ENCODE measurements around the gene MED12. TPM values are rescaled to one million over a fixed set of nuclear protein-coding genes. Genes with fewer than 3 reads are reported as not detected.

The MED12 gene
- total RNA-seq, 3 donors from 2014 or later = 32.1 to 34.7 (median 33.9) TPM

DNA sequence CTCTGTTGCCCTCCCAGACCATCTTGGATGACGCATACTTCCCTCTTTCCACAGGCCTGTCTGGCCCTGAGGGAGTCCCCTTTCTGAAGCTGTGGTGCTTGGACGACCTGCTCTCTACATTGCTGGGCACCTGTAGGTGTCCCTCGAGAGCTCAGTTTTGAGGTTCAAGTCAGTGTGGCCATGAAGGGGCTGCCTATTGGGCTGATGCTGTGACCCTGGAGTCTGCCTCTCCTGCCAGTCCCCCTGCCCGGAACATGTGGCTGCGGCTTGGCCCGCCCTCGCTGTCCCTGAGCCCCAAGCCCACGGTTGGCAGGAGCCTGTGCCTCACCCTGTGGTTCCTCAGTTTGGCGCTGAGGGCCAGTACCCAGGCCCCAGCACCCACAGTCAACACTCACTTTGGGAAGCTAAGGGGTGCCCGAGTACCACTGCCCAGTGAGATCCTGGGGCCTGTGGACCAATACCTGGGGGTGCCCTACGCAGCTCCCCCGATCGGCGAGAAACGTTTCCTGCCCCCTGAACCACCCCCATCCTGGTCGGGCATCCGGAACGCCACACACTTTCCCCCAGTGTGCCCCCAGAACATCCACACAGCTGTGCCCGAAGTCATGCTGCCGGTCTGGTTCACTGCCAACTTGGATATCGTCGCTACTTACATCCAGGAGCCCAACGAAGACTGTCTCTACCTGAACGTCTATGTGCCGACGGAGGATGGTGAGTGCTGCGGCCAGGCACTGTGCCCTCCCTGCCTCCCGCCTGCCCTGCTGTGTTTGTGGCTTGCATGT is 29.3 kb downstream of the MED12 start:
- intact Hi-C loops (cut with DNase I; ENCODE audit: low total_unique reads) = no loop called here
- Histone ChIP-seq H3K36me3 (no peaks in the 10 kb centered on the region), H3K27ac (no peak overlapping the region), H3K4me1 (peaks cover 0 to 3% of the 10 kb centered on the region in 2 donors), H3K27me3 (peaks cover 0 to 67% of the 10 kb centered on the region in 2 donors), H3K9me3 (no peaks in the 10 kb centered on the region), H3K4me3 (no peak overlapping the region)
- TF ChIP-seq POLR2A (IDR thresholded peaks at IDR 0.05) (no peak), POLR2AphosphoS5 (IDR thresholded peaks at IDR 0.05) (no peak)
- TF ChIP-seq, protein P1, sequence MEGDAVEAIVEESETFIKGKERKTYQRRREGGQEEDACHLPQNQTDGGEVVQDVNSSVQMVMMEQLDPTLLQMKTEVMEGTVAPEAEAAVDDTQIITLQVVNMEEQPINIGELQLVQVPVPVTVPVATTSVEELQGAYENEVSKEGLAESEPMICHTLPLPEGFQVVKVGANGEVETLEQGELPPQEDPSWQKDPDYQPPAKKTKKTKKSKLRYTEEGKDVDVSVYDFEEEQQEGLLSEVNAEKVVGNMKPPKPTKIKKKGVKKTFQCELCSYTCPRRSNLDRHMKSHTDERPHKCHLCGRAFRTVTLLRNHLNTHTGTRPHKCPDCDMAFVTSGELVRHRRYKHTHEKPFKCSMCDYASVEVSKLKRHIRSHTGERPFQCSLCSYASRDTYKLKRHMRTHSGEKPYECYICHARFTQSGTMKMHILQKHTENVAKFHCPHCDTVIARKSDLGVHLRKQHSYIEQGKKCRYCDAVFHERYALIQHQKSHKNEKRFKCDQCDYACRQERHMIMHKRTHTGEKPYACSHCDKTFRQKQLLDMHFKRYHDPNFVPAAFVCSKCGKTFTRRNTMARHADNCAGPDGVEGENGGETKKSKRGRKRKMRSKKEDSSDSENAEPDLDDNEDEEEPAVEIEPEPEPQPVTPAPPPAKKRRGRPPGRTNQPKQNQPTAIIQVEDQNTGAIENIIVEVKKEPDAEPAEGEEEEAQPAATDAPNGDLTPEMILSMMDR (IDR thresholded peaks at IDR 0.05) = no peak
- no peak for DNase-seq (ENCODE audit: low spot score in 2 of 2)

DNA sequence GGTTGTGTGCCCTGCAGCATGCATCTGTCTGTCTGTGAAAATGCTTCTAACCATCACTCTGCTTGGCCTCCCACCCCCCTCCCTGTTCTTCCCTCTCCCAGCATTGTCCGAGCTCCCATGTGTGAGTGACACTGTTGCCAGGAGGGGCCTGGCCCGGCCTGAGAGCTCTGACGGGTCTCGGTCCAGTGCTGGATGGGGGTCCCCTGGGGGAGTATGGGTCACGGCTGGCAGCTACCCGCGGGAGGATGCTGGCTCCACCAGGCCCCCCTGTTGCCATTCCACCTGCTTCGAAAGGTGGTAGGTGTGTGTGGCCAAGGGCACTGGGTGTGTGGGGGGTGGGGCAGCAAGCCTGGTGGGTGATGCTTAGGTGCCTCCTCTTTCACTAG is 29.9 kb downstream of the MED12 start:
- Histone ChIP-seq H3K27me3 (peaks cover 0 to 67% of the 10 kb centered on the region in 2 donors), H3K4me3 (no peak overlapping the region), H3K4me1 (peaks cover 0 to 3% of the 10 kb centered on the region in 2 donors), H3K9me3 (no peaks in the 10 kb centered on the region), H3K27ac (no peak overlapping the region), H3K36me3 (no peaks in the 10 kb centered on the region)
- TF ChIP-seq POLR2AphosphoS5 (IDR thresholded peaks at IDR 0.05) (no peak), POLR2A (IDR thresholded peaks at IDR 0.05) (no peak)
- TF ChIP-seq, protein P1 (IDR thresholded peaks at IDR 0.05) = no peak
- intact Hi-C loops (cut with DNase I; ENCODE audit: low total_unique reads) = no loop called here
- DNase-seq (ENCODE audit: low spot score in 2 of 2) = no peak

DNA sequence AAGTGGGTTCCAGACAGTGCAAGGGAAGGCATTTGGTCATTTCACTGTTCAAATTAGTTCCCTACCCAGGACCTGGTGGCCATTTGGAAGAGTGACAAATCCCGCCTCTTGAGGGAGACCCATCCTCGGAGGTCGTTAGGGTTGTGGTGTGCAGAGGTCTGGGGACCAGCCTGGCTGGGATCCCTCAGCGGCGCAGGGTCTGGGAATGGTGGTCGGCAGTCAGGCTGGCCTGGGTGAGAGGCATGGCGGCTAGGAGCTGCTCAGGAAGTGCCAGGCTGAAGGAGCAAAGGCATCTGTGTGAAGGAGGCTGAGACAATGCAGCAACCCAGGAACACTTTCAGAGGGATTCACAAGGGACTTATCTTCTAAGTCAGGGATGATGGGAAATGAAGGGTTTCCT is 33.0 kb downstream of the MED12 start:
- H3K27me3 ChIP-seq = peaks cover 0 to 76% of the 10 kb centered on the region in 2 donors
- no peaks in the 10 kb centered on the region for H3K36me3 ChIP-seq
- no peak for DNase-seq (ENCODE audit: low spot score in 2 of 2)
- TF ChIP-seq, protein P1 (IDR thresholded peaks at IDR 0.05) = no peak
- no peak for TF ChIP-seq POLR2A (IDR thresholded peaks at IDR 0.05)
- no peak for TF ChIP-seq POLR2AphosphoS5 (IDR thresholded peaks at IDR 0.05)
- no peak overlapping the region for H3K27ac ChIP-seq
- H3K4me3 ChIP-seq = no peak overlapping the region
- intact Hi-C loops (cut with DNase I; ENCODE audit: low total_unique reads) = no loop called here
- no peaks in the 10 kb centered on the region for H3K4me1 ChIP-seq
- no peaks in the 10 kb centered on the region for H3K9me3 ChIP-seq

DNA sequence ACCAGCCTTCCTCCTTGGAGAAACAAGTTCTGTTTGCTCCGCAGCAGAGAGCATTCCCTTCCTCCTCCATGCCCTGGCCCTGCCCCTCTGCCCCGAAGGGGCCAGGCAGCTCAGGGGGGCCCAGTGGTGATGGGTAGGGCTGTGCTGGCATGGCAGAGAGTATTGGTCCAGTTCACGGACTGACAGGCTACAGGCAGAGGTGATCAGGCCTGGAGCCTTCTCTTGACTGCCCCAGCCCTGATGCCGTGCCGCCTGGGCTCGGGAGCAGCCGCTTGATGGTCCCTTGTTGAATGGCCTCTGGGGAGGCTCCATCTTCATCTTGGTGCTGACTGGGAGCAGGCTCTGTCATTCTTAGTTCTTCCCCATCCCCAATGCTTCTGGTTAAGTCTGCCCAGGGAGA is 35.8 kb downstream of the MED12 start:
- H3K36me3 ChIP-seq = no peaks in the 10 kb centered on the region
- TF ChIP-seq POLR2A (IDR thresholded peaks at IDR 0.05) (no peak), POLR2AphosphoS5 (IDR thresholded peaks at IDR 0.05) (no peak)
- TF ChIP-seq, protein P1 (IDR thresholded peaks at IDR 0.05) = no peak
- intact Hi-C loops (cut with DNase I; ENCODE audit: low total_unique reads) = no loop called here
- no peak overlapping the region for H3K4me3 ChIP-seq
- no peaks in the 10 kb centered on the region for H3K9me3 ChIP-seq
- peaks cover 0 to 59% of the 10 kb centered on the region in 2 donors for H3K27me3 ChIP-seq
- no peak overlapping the region for H3K27ac ChIP-seq
- no peaks in the 10 kb centered on the region for H3K4me1 ChIP-seq
- DNase-seq (ENCODE audit: low spot score in 2 of 2) = no peak

DNA sequence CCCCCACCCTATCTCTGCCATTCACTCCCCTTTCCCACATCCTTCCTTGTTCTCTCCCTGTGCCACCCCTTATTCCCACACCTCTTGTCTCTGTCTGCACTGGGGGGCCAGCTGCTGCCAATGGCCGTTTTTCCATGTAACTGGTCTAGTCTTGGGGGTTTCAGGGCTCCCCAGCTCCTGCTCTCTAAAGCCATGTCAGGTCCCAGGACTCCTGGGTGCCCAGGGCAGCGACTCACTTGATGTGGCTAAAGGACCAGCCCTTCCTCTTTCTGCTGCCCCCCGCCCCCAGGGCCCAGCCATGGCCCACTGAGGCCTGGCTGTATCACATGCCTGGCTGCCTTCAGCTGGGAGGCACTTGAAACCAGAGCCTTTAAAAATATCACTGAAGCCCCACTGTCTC is 36.2 kb downstream of the MED12 start:
- intact Hi-C loops (cut with DNase I; ENCODE audit: low total_unique reads) = no loop called here
- no peak for DNase-seq (ENCODE audit: low spot score in 2 of 2)
- Histone ChIP-seq H3K27ac (no peak overlapping the region), H3K4me3 (no peak overlapping the region), H3K9me3 (no peaks in the 10 kb centered on the region), H3K27me3 (peaks cover 0 to 54% of the 10 kb centered on the region in 2 donors), H3K4me1 (no peaks in the 10 kb centered on the region), H3K36me3 (no peaks in the 10 kb centered on the region)
- no peak for TF ChIP-seq POLR2A (IDR thresholded peaks at IDR 0.05)
- TF ChIP-seq, protein P1 (IDR thresholded peaks at IDR 0.05) = no peak
- no peak for TF ChIP-seq POLR2AphosphoS5 (IDR thresholded peaks at IDR 0.05)

All from breast epithelium (tissue), 4 donors.